Fibroblast of mammary gland (primary cell): ENCODE measurements around the gene ERFE.

Experiments used
- DNase-seq: peaks from one replicate; pipeline ENCODE4 v3.0.0-alpha.2; 2010; ENCODE audit warnings: low read depth
- H3K4me3 ChIP-seq: 2 replicates; pipeline ENCODE4 v1.5.1; 2011; ENCODE audit warnings: low read depth, mild to moderate bottlenecking, low read length, moderate library complexity; ENCODE audit not compliant: control insufficient read depth
- TF ChIP-seq, protein P1 (sequence below): conservative IDR thresholded peaks from 2 replicates; pipeline ENCODE4 v1.5.1; 2011; ENCODE audit warnings: low read depth, low read length, inconsistent platforms; ENCODE audit not compliant: control insufficient read depth, insufficient read depth

The ERFE gene

GRCh38 chr2:238141541-238142318 is 17.0 kb upstream of the ERFE start:
- no peak for DNase-seq
- no peak overlapping the region for H3K4me3 ChIP-seq
- TF ChIP-seq, protein P1, sequence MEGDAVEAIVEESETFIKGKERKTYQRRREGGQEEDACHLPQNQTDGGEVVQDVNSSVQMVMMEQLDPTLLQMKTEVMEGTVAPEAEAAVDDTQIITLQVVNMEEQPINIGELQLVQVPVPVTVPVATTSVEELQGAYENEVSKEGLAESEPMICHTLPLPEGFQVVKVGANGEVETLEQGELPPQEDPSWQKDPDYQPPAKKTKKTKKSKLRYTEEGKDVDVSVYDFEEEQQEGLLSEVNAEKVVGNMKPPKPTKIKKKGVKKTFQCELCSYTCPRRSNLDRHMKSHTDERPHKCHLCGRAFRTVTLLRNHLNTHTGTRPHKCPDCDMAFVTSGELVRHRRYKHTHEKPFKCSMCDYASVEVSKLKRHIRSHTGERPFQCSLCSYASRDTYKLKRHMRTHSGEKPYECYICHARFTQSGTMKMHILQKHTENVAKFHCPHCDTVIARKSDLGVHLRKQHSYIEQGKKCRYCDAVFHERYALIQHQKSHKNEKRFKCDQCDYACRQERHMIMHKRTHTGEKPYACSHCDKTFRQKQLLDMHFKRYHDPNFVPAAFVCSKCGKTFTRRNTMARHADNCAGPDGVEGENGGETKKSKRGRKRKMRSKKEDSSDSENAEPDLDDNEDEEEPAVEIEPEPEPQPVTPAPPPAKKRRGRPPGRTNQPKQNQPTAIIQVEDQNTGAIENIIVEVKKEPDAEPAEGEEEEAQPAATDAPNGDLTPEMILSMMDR = no peak

DNA sequence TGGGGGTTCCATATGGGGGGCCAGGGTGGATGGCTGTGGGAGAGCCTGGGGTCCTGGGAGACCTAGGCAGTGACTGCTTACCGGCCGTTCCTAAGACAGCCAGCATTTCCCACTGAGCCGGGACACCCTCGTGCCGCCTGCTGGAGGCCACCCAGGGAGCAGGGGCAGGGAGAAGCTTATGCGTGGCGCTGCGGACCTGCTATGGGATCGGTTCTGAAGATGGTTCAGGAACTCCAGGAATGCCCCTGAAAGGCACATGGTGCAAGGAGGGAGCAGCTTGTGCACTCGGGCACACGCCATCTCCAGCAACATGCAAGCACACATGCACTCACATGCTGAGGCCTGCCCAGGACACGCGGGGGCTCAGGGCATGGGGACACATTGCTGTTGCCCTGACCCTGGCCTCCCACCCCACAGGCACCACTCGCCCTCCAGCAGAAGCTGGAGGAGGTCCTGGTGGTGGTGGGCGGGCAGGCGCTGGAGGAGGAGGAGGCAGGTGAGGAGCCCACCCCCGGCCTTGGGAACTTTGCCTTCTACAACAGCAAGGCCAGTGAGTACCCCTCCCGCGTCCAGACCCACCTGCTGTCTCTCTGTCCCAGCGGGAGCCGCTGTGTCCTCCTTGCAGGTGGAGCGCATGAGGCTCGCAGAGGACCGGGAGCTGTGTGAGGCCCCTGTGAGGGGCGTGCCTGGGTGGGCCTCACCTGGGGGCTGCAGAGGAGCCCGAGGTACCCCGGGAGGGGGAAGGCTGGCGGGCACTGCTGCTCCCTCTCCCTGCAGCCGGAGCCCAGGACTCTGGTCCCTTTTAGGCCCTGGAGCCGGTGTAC is 16.2 kb upstream of the ERFE start:
- DNase-seq = no peak
- TF ChIP-seq, protein P1 = no peak

GRCh38 chr2:238143239-238143951 is 15.4 kb upstream of the ERFE start:
- H3K4me3 ChIP-seq = no peak overlapping the region
- DNase-seq = peak; percentile 33
- TF ChIP-seq, protein P1 = no peak

More for the DNA sequence above, 16.2 kb upstream of the ERFE start:
- H3K4me3 ChIP-seq = no peak overlapping the region

- TF ChIP-seq, protein P1 = no peak
- DNase-seq = no peak
- no peak overlapping the region for H3K4me3 ChIP-seq
These were observed 14.5 kb upstream of the ERFE start for GRCh38 chr2:238144262-238144661.

- TF ChIP-seq, protein P1 = no peak
- DNase-seq = no peak
These were observed 13.7 kb upstream of the ERFE start for GRCh38 chr2:238145046-238145445.

DNA sequence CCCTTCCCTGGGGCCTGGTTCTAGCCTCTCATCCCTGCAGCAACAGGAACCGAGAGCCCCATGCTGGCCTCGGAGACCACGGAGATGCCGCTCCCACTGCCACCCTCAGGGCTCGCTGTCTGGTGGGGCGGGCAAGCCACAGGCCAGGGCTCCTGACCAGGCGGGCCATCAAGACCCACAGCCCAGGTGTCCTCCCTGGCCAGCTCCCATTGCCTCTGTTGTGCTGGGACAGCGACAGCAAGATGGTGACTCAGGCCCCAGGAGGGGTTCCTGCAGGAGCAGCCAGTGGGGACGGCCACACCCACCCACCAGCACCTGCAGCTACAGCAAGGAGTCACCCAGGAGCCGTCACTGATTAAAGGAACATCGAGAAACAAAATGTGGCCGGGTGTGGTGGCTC is 12.9 kb upstream of the ERFE start:
- no peak overlapping the region for H3K4me3 ChIP-seq
- TF ChIP-seq, protein P1 = no peak
- DNase-seq = no peak

More at GRCh38 chr2:238145046-238145445, 13.7 kb upstream of the ERFE start:
- H3K4me3 ChIP-seq = no peak overlapping the region
